Loucy (cell line): ENCODE measurements around the gene P2RX4.

Experiments used
- H2AFZ ChIP-seq: fragments of 200-600 bp; sonication (generic); 2 replicates; pipeline ENCODE4 v1.6.0; 2016; ENCODE audit warnings: antibody characterized with exemption, mild to moderate bottlenecking, low read length, moderate library complexity
- H3F3A ChIP-seq: fragments of 200-600 bp; 2 replicates; pipeline ENCODE4 v1.6.0; 2016; ENCODE audit warnings: antibody characterized with exemption, low read depth, mild to moderate bottlenecking
- H3K27me3 ChIP-seq: fragments of 200-600 bp; sonication (generic); 2 replicates; pipeline ENCODE4 v1.6.1; 2014; ENCODE audit warnings: low read length, mild to moderate bottlenecking; ENCODE audit not compliant: insufficient read depth, poor library complexity, severe bottlenecking
- H3K36me3 ChIP-seq: fragments of 200-600 bp; sonication (generic); 2 replicates; pipeline ENCODE4 v1.6.1; 2016; ENCODE audit warnings: low read length; ENCODE audit not compliant: insufficient read depth
- H3K4me1 ChIP-seq: fragments of 200-600 bp; sonication (generic); 2 replicates; pipeline ENCODE4 v1.5.1; 2014; ENCODE audit warnings: low read length, mild to moderate bottlenecking; ENCODE audit not compliant: insufficient read depth, poor library complexity, severe bottlenecking
- H3K4me2 ChIP-seq: fragments of 200-600 bp; sonication (generic); 2 replicates; pipeline ENCODE4 v1.6.0; 2014; ENCODE audit warnings: antibody characterized with exemption, low read length, low read depth, mild to moderate bottlenecking; ENCODE audit not compliant: poor library complexity, severe bottlenecking
- H3K4me3 ChIP-seq: fragments of 200-600 bp; sonication (generic); 2 replicates; pipeline ENCODE4 v1.5.1; 2014; ENCODE audit warnings: low read length, mild to moderate bottlenecking, mixed read lengths; ENCODE audit not compliant: poor library complexity, severe bottlenecking
- H3K79me2 ChIP-seq: fragments of 200-600 bp; sonication (generic); 2 replicates; pipeline ENCODE4 v1.6.1; 2014; ENCODE audit warnings: low read length; ENCODE audit not compliant: insufficient read depth
- H3K9ac ChIP-seq: fragments of 200-600 bp; sonication (generic); 2 replicates; pipeline ENCODE4 v1.6.0; 2014; ENCODE audit warnings: mild to moderate bottlenecking, low read depth, low read length, moderate library complexity; ENCODE audit not compliant: poor library complexity, severe bottlenecking
- H3K9me2 ChIP-seq: fragments of 200-600 bp; sonication (generic); replicated peaks from 2 replicates; pipeline ENCODE4 v1.6.1; 2016; ENCODE audit warnings: low read depth, low read length, mixed read lengths
- H3K9me3 ChIP-seq: fragments of 200-600 bp; sonication (generic); 2 replicates; pipeline ENCODE4 v1.6.1; 2014; ENCODE audit warnings: mild to moderate bottlenecking, antibody characterized with exemption, low read length, low read depth; ENCODE audit not compliant: insufficient read depth
- H4K20me1 ChIP-seq: fragments of 200-600 bp; sonication (generic); 2 replicates; pipeline ENCODE4 v1.6.0; 2014; ENCODE audit warnings: antibody characterized with exemption, low read length, mild to moderate bottlenecking; ENCODE audit not compliant: insufficient read depth, poor library complexity, severe bottlenecking
- CTCF ChIP-seq: fragments of 200-600 bp; sonication (generic); conservative IDR thresholded peaks from 2 replicates; pipeline ENCODE4 v1.5.1; 2014; ENCODE audit warnings: mild to moderate bottlenecking, antibody characterized with exemption, low read length
- EZH2phosphoT487 ChIP-seq: fragments of 200-600 bp; IDR thresholded peaks from 2 replicates; pipeline ENCODE4 v1.6.1; 2018; ENCODE audit warnings: antibody characterized with exemption, mild to moderate bottlenecking, moderate library complexity, borderline replicate concordance

P2RX4 gene

GRCh38 chr12:121250359-121250758 lies 40.4 kb downstream of the P2RX4 start:
- H3K9me2 ChIP-seq: no peaks in the 10 kb centered on the region
- H3K4me3 ChIP-seq: no peak overlapping the region
- TF ChIP-seq CTCF: no peak
- no peak for TF ChIP-seq EZH2phosphoT487
- H3K79me2 ChIP-seq: no peaks in the 10 kb centered on the region
- H3K36me3 ChIP-seq: peaks cover 36% of the 10 kb centered on the region; the same call in 1 of the 2 replicates
- H3K4me1 ChIP-seq: no peaks in the 10 kb centered on the region
- no peak overlapping the region for H3K4me2 ChIP-seq
- no peaks in the 10 kb centered on the region for H3K27me3 ChIP-seq
- no peak overlapping the region for H2AFZ ChIP-seq
- no peaks in the 10 kb centered on the region for H4K20me1 ChIP-seq
- no peaks in the 10 kb centered on the region for H3K9me3 ChIP-seq
- H3K9ac ChIP-seq: no peak overlapping the region
- no peaks in the 10 kb centered on the region for H3F3A ChIP-seq

- Histone ChIP-seq H3K27me3 (no peaks in the 10 kb centered on the region), H3K9me3 (no peaks in the 10 kb centered on the region), H3K4me2 (no peak overlapping the region), H3K4me3 (no peak overlapping the region), H3K4me1 (no peaks in the 10 kb centered on the region), H3K79me2 (no peaks in the 10 kb centered on the region), H4K20me1 (no peaks in the 10 kb centered on the region), H3K36me3 (peaks cover 40% of the 10 kb centered on the region; the same call in 1 of the 2 replicates), H3K9me2 (no peaks in the 10 kb centered on the region), H3K9ac (no peak overlapping the region), H2AFZ (no peak overlapping the region), H3F3A (no peaks in the 10 kb centered on the region)
- TF ChIP-seq CTCF: no peak
- TF ChIP-seq EZH2phosphoT487: no peak
These were observed 41.9 kb downstream of the P2RX4 start for GRCh38 chr12:121251838-121252237.

- Histone ChIP-seq H3K9ac (no peak overlapping the region), H3K9me3 (no peaks in the 10 kb centered on the region), H3K4me3 (no peak overlapping the region), H3K4me2 (no peak overlapping the region), H2AFZ (no peak overlapping the region), H3K36me3 (peaks cover 40% of the 10 kb centered on the region; the same call in 1 of the 2 replicates), H3K79me2 (no peaks in the 10 kb centered on the region), H4K20me1 (no peaks in the 10 kb centered on the region), H3K9me2 (no peaks in the 10 kb centered on the region), H3K27me3 (no peaks in the 10 kb centered on the region), H3F3A (no peaks in the 10 kb centered on the region), H3K4me1 (no peaks in the 10 kb centered on the region)
- no peak for TF ChIP-seq CTCF
- no peak for TF ChIP-seq EZH2phosphoT487
These were observed 42.9 kb downstream of the P2RX4 start for GRCh38 chr12:121252712-121253345.
